GM18498 (cell line): ENCODE results near the gene KRTAP21-1.
"Not testable (repeated sequence)": the region's sequence is repeated elsewhere in the genome, so short reads cannot be mapped to it uniquely, and the experiment has no call there.

Experiments
- ATAC-seq: cut with Tn5 transposase; IDR thresholded peaks from one replicate; pipeline ENCODE4 v1.9.1; 2021; ENCODE audit warnings: mild to moderate bottlenecking, moderate library complexity; ENCODE audit not compliant: unreplicated experiment

The KRTAP21-1 gene

GRCh38 chr21:30755328-30755727 lies at the start of gene KRTAP21-1:
TSS of gene KRTAP21-1 (minus strand) at chr21:30755428. CDS start at chr21:30755378, 50 bp downstream.
- ATAC-seq: not testable (repeated sequence)

- ATAC-seq: no peak
These were observed 45.4 kb upstream of the KRTAP21-1 start for GRCh38 chr21:30800605-30801004.

DNA sequence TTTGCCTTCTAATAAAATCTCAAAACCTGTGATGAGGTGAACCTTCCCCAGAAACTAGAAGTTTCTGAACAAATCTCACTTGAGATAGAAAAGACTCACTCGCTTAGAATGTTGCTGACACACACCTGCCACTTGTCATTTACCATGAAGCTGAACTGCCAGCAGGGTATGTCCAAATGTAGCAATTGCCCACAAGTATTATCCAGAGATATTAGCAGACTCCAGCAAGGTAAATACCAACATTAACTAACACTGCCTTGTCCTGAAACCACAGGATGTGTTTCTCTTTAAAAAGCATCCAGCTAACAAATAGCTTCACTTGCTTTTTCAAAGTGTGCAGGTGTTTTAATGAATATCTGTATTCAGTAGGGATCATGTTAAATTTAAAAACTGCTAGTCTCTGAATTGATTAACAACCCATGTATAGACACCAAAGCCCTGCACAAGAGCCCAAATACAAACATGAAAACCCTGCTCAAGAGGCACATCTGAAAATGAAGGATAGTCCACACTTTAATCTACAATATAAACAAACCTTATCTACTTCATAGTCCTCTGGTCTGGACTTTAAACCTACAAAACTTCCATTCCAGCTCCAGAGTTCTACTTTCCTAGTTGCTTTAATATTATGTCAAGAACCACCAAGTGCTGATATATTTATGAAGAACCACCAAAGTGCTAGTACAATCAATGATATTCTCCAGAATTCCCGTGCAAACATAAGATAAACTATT lies 38.5 kb upstream of the KRTAP21-1 start:
- ATAC-seq: no peak

DNA sequence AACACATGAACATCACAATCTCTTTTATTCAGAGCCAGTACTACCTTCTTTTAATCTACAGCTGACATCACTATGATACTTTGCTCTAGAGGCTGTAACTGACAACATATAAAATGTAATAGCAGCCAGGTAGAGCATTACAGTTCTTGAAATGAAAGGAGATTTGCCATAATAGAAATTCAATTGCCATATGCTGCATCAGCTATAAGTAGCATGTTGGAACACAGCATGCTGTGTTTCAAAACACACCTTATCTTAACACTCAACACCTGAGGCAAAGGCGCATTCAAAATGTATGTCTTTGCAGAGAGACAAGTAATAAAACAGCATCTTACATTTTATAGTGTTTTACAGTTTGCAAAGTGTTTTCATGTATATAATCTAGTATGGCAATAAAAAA lies 24.0 kb upstream of the KRTAP21-1 start:
- ATAC-seq: no peak

DNA sequence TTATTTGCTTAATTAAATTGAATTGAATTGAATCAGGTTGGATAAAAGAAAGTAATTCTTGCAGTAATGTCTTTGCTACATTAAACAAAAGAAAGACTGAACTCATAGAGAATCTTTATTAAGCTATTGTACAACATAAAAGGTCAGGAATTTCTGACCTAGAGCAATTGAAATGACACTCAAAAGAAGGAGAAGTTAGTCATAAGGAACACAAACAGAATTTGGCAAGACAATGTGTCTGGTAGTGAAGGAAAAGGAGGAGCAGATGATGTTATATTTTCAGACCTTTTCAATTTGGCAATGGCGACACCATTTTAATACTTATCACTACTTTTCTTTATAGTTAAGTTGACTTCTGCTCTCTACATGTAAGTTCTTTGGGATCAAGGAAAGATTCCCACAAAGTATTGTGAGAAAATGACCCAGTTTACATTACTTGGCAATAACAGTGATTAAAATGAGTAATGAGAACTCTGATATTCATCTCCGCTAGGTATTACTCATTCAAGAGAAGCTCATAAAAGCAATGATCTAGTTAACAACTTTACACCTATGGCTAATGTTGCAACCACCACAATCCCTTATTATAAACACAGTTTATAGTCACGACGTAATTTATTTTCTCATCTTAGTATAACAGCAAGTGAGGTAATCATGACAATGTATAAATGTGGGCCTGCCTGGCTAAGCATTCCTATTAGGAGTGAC lies 14.7 kb upstream of the KRTAP21-1 start:
- ATAC-seq: no peak

- no peak for ATAC-seq
These were observed 5.5 kb upstream of the KRTAP21-1 start for GRCh38 chr21:30760776-30761175.

DNA sequence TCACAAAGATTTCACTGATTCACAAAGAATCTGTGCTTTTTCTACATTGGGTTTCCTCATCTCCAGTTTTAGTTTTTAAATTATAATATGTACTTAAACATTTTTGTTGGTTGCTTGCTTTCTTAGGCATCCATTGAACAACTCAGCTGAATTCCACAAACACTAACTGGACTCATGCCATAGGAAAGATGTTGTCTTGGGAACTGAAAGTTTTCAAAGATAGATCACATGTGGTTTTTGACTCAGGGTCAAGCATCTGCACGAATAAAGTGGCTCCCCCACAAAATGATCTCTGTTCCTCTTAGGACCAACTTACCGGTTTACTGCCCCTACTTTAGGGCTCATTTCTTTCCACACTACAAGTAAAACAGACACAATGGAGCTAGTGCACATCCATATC lies 3.1 kb upstream of the KRTAP21-1 start:
- no peak for ATAC-seq

DNA sequence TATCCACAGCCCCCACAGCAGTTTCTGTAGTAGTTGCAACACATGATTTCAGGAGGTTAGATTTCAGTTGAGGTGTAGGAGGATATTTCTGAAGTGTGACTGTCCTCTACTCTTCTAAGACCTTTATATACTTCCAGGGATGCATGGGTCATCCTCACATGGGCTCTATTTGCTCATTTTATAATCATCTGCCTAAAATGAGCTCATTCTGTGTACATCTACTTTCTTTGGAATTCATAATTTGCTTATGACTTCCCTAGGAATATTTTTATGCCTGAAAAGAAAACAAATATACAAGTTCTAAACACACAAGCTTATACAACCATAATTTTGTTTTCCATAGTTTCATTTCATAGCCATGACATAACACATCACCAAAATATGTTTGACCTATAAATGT lies 8.1 kb downstream of the KRTAP21-1 start, which contains the start of gene KRTAP21-2:
TSS of gene KRTAP21-2 (minus strand) at position 101 of the 400 bp plus-strand sequence. CDS start at position 44, 57 bp downstream.
- ATAC-seq: no peak

- ATAC-seq: no peak
These were observed 14.8 kb downstream of the KRTAP21-1 start for GRCh38 chr21:30740462-30740861.

GRCh38 chr21:30733026-30733425 lies 22.2 kb downstream of the KRTAP21-1 start:
- ATAC-seq: no peak

- no peak for ATAC-seq
These were observed 28.5 kb downstream of the KRTAP21-1 start for GRCh38 chr21:30726726-30727125.

- no peak for ATAC-seq
These were observed 35.8 kb downstream of the KRTAP21-1 start for GRCh38 chr21:30719401-30719800.

GRCh38 chr21:30718239-30718909 lies 36.9 kb downstream of the KRTAP21-1 start, which contains the start of gene KRTAP21-3:
TSS of gene KRTAP21-3 (minus strand) at chr21:30718777. CDS start at chr21:30718759, 18 bp downstream.
- ATAC-seq: no peak

GRCh38 chr21:30717105-30717504 lies 38.1 kb downstream of the KRTAP21-1 start:
- ATAC-seq: no peak

DNA sequence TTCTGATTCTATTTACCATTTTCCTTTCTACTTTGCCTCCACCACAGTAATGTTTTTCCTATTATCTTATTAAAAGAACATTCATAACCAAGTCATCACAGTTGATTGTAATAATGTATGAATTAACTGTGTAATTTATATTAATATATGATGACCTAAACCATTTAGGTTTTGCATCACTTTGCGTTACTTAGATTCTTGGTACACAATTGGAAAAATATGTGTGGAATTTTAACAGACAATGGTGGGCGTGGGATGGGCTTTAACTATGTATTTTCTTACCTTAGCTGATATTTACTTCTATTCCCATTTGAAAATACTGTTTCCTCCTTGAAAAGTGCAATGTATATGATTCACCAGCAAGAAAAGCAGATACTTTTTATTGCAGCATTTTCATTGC lies 40.3 kb downstream of the KRTAP21-1 start:
- ATAC-seq: no peak

- no peak for ATAC-seq
These were observed 40.8 kb downstream of the KRTAP21-1 start for GRCh38 chr21:30714456-30714855.

- no peak for ATAC-seq
These were observed 41.5 kb downstream of the KRTAP21-1 start for GRCh38 chr21:30713766-30714165.

DNA sequence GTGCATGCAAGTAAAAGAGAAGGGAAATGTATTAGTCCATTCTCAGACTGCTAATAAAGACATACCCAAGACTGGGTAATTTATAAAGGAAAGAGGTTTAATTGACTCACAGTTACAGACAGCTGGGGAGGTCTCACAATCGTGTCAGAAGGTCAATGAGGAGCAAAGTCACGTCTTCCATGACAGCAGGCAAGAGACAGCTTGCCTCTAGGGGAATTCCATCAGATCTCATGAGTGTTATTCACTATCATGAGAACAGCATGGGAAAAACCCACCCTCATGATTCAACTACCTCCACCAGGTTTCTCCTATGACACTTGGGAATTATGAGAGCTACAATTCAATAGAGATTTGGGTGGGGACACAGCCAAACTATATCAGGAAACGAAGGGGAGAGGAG lies 44.7 kb downstream of the KRTAP21-1 start:
- ATAC-seq: no peak

- no peak for ATAC-seq
These were observed 47.8 kb downstream of the KRTAP21-1 start for GRCh38 chr21:30707409-30707808.
